Heart left ventricle (tissue), 13 donors: ENCODE data around the gene JDP2.

Experiments used
- CTCF ChIP-seq, 12 donors: fragments of 200-600 bp; sonication (generic) in 4 of 12; IDR thresholded peaks; one replicate each; pipeline versions ENCODE4 v1.5.0 to v1.8.0; 2018 to 2022; ENCODE audit warnings: antibody characterized with exemption in 12 of 12, mild to moderate bottlenecking in 5 of 12
- POLR2A ChIP-seq, 2 donors: fragments of 450-650 bp; IDR thresholded peaks; one replicate each; pipeline ENCODE4 v1.6.1; 2017; ENCODE audit warnings: antibody characterized with exemption in 2 of 2, mild to moderate bottlenecking in 2 of 2, moderate library complexity in 2 of 2
- donor health status: ischemic (EF 13 %, LVEDD 7.1; RV severe dilation, severe dysfunction).
- donor health status: DM: no; HTN: yes; CAD: no.
- donor health status: DM: no; HTN: no; CAD: no.
- donor health status: ischemic (EF 25% LVEDD 6.9; RV normal size, moderate dysfunction).
- donor health status: ischemic (EF 25% LVEDD 5.7; RV mildly dilated, moderate dysfunction).
- donor health status: ischemic (EF 35%, LVEDD 5.7; RV mildly dilated, moderate dysfunction).
- donor health status: nonischemic (EF 11% LVEDD 7.7; RV severe dilation, severe dysfunction).
- donor health status: DM: yes; HTN: yes; CAD: no.
- donor health status: PGD.
- donor health status: ischemic (EF 29% LVEDD 5.4; RV normal size, mild dysfunction).
- donor health status: nonischemic (EF 23%, LVEDD 6.1; RV moderate dilation, normal function).

DNA sequence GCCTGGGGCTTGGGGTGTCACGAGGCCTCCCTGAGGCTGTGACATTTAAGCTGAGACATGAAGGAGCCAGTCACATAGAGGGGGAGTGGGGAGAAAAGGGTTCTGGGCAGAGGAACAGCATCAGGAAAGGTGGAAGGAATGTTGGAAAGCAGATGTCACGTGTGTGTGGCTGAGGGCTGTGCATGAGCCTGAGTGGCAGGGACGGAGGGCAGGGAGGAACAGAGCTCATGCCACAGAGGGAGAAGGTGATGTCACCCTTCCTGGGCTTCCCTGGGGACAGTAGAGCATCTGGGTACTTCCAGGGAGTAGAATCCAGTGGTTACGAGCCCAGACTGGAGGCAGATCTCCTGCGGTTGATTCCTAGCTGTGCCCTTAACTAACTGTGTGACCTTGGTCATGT is 32.0 kb upstream of the JDP2 start:
- no peak for TF ChIP-seq CTCF (IDR thresholded peaks at IDR 0.05)
- no peak for TF ChIP-seq POLR2A (IDR thresholded peaks at IDR 0.05)
